ENCODE data around the gene PNPLA1. TPM values are rescaled to one million over a fixed set of nuclear protein-coding genes. Genes with fewer than 3 reads are reported as not detected.

The PNPLA1 gene
- total RNA-seq, 1 experiment from 2014 or later = 0.10 TPM

DNA sequence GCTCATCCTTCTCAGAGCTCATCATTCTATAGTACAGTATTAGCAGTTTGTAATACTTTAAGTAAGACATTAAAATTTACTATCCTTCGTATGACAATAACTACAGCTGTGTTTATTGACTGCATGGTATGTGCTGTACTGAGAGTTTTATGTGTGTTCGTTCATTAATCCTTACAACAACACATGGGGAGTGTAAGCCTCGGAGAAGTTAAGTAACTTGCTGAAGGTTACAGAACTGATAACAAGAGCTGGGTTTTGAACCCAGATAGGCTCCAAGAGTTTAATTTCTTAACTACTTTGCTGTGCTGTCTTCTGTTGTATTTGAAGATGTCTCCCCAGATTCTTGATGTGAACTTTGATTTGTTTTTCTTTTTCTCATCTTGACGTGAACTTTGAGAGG lies 49.6 kb upstream of the PNPLA1 start:
- Histone ChIP-seq H3K27ac (ENCODE audit: low read depth, low read length) (no peak overlapping the region), H3K4me1 (ENCODE audit: control insufficient read depth in 1 of 2, insufficient read depth in 2 of 2, low read length in 2 of 2) (peaks cover 0 to 4% of the 10 kb centered on the region in 2 experiments; a peak in 1 of 4 replicates), H3K4me2 (ENCODE audit: low read length) (no peak overlapping the region), H3K4me3 (replicated peaks in 1 of 2; ENCODE audit: low read depth in 1 of 2, low read length in 2 of 2) (no peak overlapping the region), H3K9me2 (ENCODE audit: insufficient read depth) (no peaks in the 10 kb centered on the region), H4K20me1 (ENCODE audit: insufficient read depth) (no peaks in the 10 kb centered on the region), H3K9ac (ENCODE audit: low read length) (no peak overlapping the region), H3K79me2 (ENCODE audit: insufficient read depth, low read length) (no peaks in the 10 kb centered on the region), H3K27me3 (ENCODE audit: insufficient read depth, low read length) (no peaks in the 10 kb centered on the region), H2AFZ (ENCODE audit: low read depth, low read length, poor library complexity, severe bottlenecking) (no peak overlapping the region), H3K36me3 (ENCODE audit: control insufficient read depth in 1 of 2, insufficient read depth in 2 of 2, low read length in 2 of 2) (peaks cover 21 to 25% of the 10 kb centered on the region in 2 experiments; a peak in 3 of 4 replicates), H3K9me3 (ENCODE audit: control insufficient read depth in 1 of 2, insufficient read depth in 1 of 2, low read depth in 1 of 2, low read length in 2 of 2) (no peaks in the 10 kb centered on the region)
- DNase-seq (ENCODE audit: low read depth, low spot score) (no peak), ATAC-seq (no peak)
- intact Hi-C loops (cut with micrococcal nuclease) = no loop called here
- BruUV-seq (replicated peaks) = no TSS peak
- POLR2A ChIA-PET = no interaction called here
- TF ChIP-seq CTCF (IDR thresholded peaks at IDR 0.05 in 2 of 3, conservative IDR thresholded peaks at IDR 0.05 in 1 of 3; ENCODE audit: borderline replicate concordance in 1 of 3, insufficient read depth in 1 of 3, low read depth in 2 of 3, low read length in 2 of 3) = no peak
- no peak for TF ChIP-seq CEBPB (IDR thresholded peaks at IDR 0.05; ENCODE audit: low read depth)
- TF ChIP-seq EZH2 (IDR thresholded peaks at IDR 0.05) = no peak
- no peak for TF ChIP-seq EGR1 (IDR thresholded peaks at IDR 0.05; ENCODE audit: low read depth)
- no peak for TF ChIP-seq SP1 (IDR thresholded peaks at IDR 0.05; ENCODE audit: low read depth)
- TF ChIP-seq ZNF274 (IDR thresholded peaks at IDR 0.05; ENCODE audit: low read depth, low read length) = no peak
- TF ChIP-seq MAX (IDR thresholded peaks at IDR 0.05) = no peak
- no peak for TF ChIP-seq YY1 (IDR thresholded peaks at IDR 0.05; ENCODE audit: extremely low read depth, insufficient replicate concordance, low read depth, low read length)
- RAD21 ChIA-PET (ENCODE audit: low non-redundant PET in 1 of 2, low total read pairs in 2 of 2, uncharacterized antibody in 2 of 2, unreplicated experiment in 2 of 2) = no interaction called here
- CTCF ChIA-PET = interaction anchor here (0.5 kb wide), 1 partner anchor 905 kb away, joined by 3 read pairs; no protein-coding TSS in a partner anchor

DNA sequence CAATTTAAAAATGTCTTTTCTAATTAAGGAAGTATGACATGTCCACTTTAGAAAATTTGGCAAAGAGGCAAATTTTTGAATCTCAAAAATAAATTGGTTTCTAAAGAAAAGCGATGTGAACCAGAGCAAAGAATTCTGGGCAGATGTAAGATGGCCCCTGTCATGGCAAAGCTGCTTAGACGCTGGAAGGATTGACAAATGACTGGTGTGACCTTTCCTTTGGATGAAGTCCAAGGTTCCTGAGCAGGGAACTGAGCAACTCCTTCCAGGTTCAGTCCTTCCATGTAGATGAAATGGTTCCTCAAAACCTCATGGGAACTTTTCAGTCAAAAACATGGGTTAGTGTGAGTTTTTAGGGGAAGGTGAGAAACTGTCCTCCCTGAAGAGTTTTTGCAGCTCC lies 48.2 kb upstream of the PNPLA1 start:
- H3K9ac ChIP-seq (ENCODE audit: low read length) = no peak overlapping the region
- POLR2A ChIA-PET = no interaction called here
- TF ChIP-seq CTCF (IDR thresholded peaks at IDR 0.05 in 2 of 3, conservative IDR thresholded peaks at IDR 0.05 in 1 of 3; ENCODE audit: borderline replicate concordance in 1 of 3, insufficient read depth in 1 of 3, low read depth in 2 of 3, low read length in 2 of 3) = no peak
- no peak for TF ChIP-seq EGR1 (IDR thresholded peaks at IDR 0.05; ENCODE audit: low read depth)
- no peak for TF ChIP-seq CBX3 (IDR thresholded peaks at IDR 0.05; ENCODE audit: low read depth)
- TF ChIP-seq EZH2 (IDR thresholded peaks at IDR 0.05) = no peak
- no peak for TF ChIP-seq SIN3A (IDR thresholded peaks at IDR 0.05; ENCODE audit: low read depth)
- TF ChIP-seq, protein P1, sequence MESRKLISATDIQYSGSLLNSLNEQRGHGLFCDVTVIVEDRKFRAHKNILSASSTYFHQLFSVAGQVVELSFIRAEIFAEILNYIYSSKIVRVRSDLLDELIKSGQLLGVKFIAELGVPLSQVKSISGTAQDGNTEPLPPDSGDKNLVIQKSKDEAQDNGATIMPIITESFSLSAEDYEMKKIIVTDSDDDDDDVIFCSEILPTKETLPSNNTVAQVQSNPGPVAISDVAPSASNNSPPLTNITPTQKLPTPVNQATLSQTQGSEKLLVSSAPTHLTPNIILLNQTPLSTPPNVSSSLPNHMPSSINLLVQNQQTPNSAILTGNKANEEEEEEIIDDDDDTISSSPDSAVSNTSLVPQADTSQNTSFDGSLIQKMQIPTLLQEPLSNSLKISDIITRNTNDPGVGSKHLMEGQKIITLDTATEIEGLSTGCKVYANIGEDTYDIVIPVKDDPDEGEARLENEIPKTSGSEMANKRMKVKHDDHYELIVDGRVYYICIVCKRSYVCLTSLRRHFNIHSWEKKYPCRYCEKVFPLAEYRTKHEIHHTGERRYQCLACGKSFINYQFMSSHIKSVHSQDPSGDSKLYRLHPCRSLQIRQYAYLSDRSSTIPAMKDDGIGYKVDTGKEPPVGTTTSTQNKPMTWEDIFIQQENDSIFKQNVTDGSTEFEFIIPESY (IDR thresholded peaks at IDR 0.05; ENCODE audit: extremely low read depth, insufficient replicate concordance, low read length) = no peak
- no peak for TF ChIP-seq EZH2phosphoT487 (IDR thresholded peaks at IDR 0.05; ENCODE audit: borderline replicate concordance)

More for the DNA sequence above, 48.2 kb upstream of the PNPLA1 start:
- no peaks in the 10 kb centered on the region for H4K20me1 ChIP-seq (ENCODE audit: insufficient read depth)
- no peak for ATAC-seq
- H3K9me3 ChIP-seq (ENCODE audit: control insufficient read depth in 1 of 2, insufficient read depth in 1 of 2, low read depth in 1 of 2, low read length in 2 of 2) = no peaks in the 10 kb centered on the region
- no peaks in the 10 kb centered on the region for H3K27me3 ChIP-seq (ENCODE audit: insufficient read depth, low read length)
- no TSS peak for BruUV-seq (replicated peaks)
- H3K27ac ChIP-seq (ENCODE audit: low read depth, low read length) = no peak overlapping the region
- no peaks in the 10 kb centered on the region for H3K4me1 ChIP-seq (ENCODE audit: control insufficient read depth in 1 of 2, insufficient read depth in 2 of 2, low read length in 2 of 2)
- H2AFZ ChIP-seq (ENCODE audit: low read depth, low read length, poor library complexity, severe bottlenecking) = no peak overlapping the region
- intact Hi-C loops (cut with micrococcal nuclease) = no loop called here
- no peaks in the 10 kb centered on the region for H3K79me2 ChIP-seq (ENCODE audit: insufficient read depth, low read length)
- DNase-seq (ENCODE audit: low read depth, low spot score) = no peak
- H3K4me3 ChIP-seq (replicated peaks in 1 of 2; ENCODE audit: low read depth in 1 of 2, low read length in 2 of 2) = no peak overlapping the region
- RAD21 ChIA-PET (ENCODE audit: low non-redundant PET in 1 of 2, low total read pairs in 2 of 2, uncharacterized antibody in 2 of 2, unreplicated experiment in 2 of 2) = no interaction called here
- CTCF ChIA-PET = no interaction called here
- peaks cover 24 to 28% of the 10 kb centered on the region in 2 experiments; a peak in 3 of 4 replicates for H3K36me3 ChIP-seq (ENCODE audit: control insufficient read depth in 1 of 2, insufficient read depth in 2 of 2, low read length in 2 of 2)
- no peaks in the 10 kb centered on the region for H3K9me2 ChIP-seq (ENCODE audit: insufficient read depth)
- no peak overlapping the region for H3K4me2 ChIP-seq (ENCODE audit: low read length)

Data from HCT116 (cell line).